ENCODE measurements around the gene ANKRD60.
A peak's percentile ranks its signal among the peaks of the same experiment; 100 is the strongest.

The ANKRD60 gene

GRCh38 chr20:58243653-58244410 is 15.4 kb upstream of the ANKRD60 start:
- no peak for DNase-seq

GRCh38 chr20:58242824-58243223 is 14.4 kb upstream of the ANKRD60 start:
- no peak for DNase-seq

- DNase-seq, result no peak
These were observed 13.5 kb upstream of the ANKRD60 start for GRCh38 chr20:58241766-58242465.

- no peak for DNase-seq
These were observed 12.0 kb upstream of the ANKRD60 start for GRCh38 chr20:58240471-58240870.

GRCh38 chr20:58239216-58239615 is 10.8 kb upstream of the ANKRD60 start:
- DNase-seq, result peak; percentile 67

- DNase-seq, result peak; percentile 82
These were observed 10.0 kb upstream of the ANKRD60 start for GRCh38 chr20:58238490-58238889.

GRCh38 chr20:58237318-58238132 is 9.1 kb upstream of the ANKRD60 start:
- DNase-seq, result peak; percentile 54

GRCh38 chr20:58236612-58237317 is 8.3 kb upstream of the ANKRD60 start:
- peak; percentile 86 for DNase-seq

- no peak for DNase-seq
These were observed 6.6 kb upstream of the ANKRD60 start for GRCh38 chr20:58235010-58235409.

- no peak for DNase-seq
These were observed 5.6 kb upstream of the ANKRD60 start for GRCh38 chr20:58233881-58234528.

- DNase-seq, result no peak
These were observed 4.9 kb upstream of the ANKRD60 start for GRCh38 chr20:58233393-58233792.

GRCh38 chr20:58231683-58232082 is 3.2 kb upstream of the ANKRD60 start:
- DNase-seq, result no peak

GRCh38 chr20:58229198-58229798 is 845 bp upstream of the ANKRD60 start:
- peak; percentile 88 for DNase-seq

- no peak for DNase-seq
These were observed 360 bp downstream of the ANKRD60 start for GRCh38 chr20:58228103-58228483.

- DNase-seq, result no peak
These were observed 906 bp downstream of the ANKRD60 start for GRCh38 chr20:58227391-58228102.

GRCh38 chr20:58225452-58226200 is 2.8 kb downstream of the ANKRD60 start:
- DNase-seq, result no peak

- no peak for DNase-seq
These were observed 3.5 kb downstream of the ANKRD60 start for GRCh38 chr20:58224974-58225373.

GRCh38 chr20:58224097-58224496 is 4.4 kb downstream of the ANKRD60 start:
- no peak for DNase-seq

- no peak for DNase-seq
These were observed 5.0 kb downstream of the ANKRD60 start for GRCh38 chr20:58223358-58223941.

- DNase-seq, result no peak
These were observed 6.0 kb downstream of the ANKRD60 start for GRCh38 chr20:58222446-58222845.
